CD4-positive, alpha-beta T cell (primary cell): ENCODE results near the gene ANGPTL2. TPM values are rescaled to one million over a fixed set of nuclear protein-coding genes. Genes with fewer than 3 reads are reported as not detected.

Source experiments
- ATAC-seq: fragments of 200-7000 bp; cut with Tn5 transposase; one replicate; pipeline ENCODE4 v1.10.0; 2022; ENCODE audit warnings: mild to moderate bottlenecking; ENCODE audit not compliant: poor library complexity
- CTCF ChIA-PET: fragments of 350-600 bp; sonication (Branson Sonifier 250); formaldehyde crosslinking; loops from one replicate; lab custom pipeline; 2021; ENCODE audit warnings: antibody characterized with exemption, inconsistent platforms; lab: Charles Lee
- POLR2A ChIA-PET: fragments of 350-600 bp; sonication (Branson Sonifier 250); formaldehyde crosslinking; loops from one replicate; lab custom pipeline; 2021; ENCODE audit warnings: antibody characterized with exemption, inconsistent platforms; lab: Charles Lee
- DNase-seq, 14 experiments: peaks; one replicate each; pipeline ENCODE4 v3.0.0-alpha.2; 2013 to 2020; ENCODE audit warnings: mixed read lengths in 2 of 14
- H3K27ac ChIP-seq, 2 donors: one replicate each; pipeline versions ENCODE4 v1.5.1 to v1.7.0; 2013; ENCODE audit warnings: low read length in 2 of 2, low read depth in 1 of 2, mild to moderate bottlenecking in 1 of 2
- H3K27me3 ChIP-seq, 2 experiments: 1 replicate in 1 of 2; 2 replicates in 1 of 2; pipeline versions ENCODE4 v1.6.1 to v1.7.0; 2013; ENCODE audit warnings: low read length in 2 of 2, control low read depth in 1 of 2, mild to moderate bottlenecking in 1 of 2, moderate library complexity in 1 of 2; ENCODE audit not compliant: insufficient read depth in 2 of 2, control insufficient read depth in 1 of 2
- H3K36me3 ChIP-seq: one replicate; pipeline ENCODE4 v1.6.1; 2013; ENCODE audit warnings: low read length, control low read depth; ENCODE audit not compliant: insufficient read depth
- H3K4me1 ChIP-seq: one replicate; pipeline ENCODE4 v1.6.1; 2013; ENCODE audit warnings: low read length, control low read depth; ENCODE audit not compliant: insufficient read depth
- H3K4me3 ChIP-seq: one replicate; pipeline ENCODE4 v1.5.1; 2013; ENCODE audit warnings: mild to moderate bottlenecking, low read length, moderate library complexity
- H3K9me3 ChIP-seq, 2 experiments: 1 replicate in 1 of 2; 2 replicates in 1 of 2; pipeline versions ENCODE4 v1.6.1 to v1.7.0; 2013; ENCODE audit warnings: low read length in 2 of 2, mild to moderate bottlenecking in 2 of 2, control low read depth in 1 of 2, moderate library complexity in 1 of 2; ENCODE audit not compliant: control insufficient read depth in 1 of 2, insufficient read depth in 1 of 2
- H3K27ac Mint-ChIP-seq: one replicate; pipeline ENCODE4 v1.8.0; 2020; ENCODE audit warnings: mixed read lengths
- H3K27me3 Mint-ChIP-seq: one replicate; pipeline ENCODE4 v1.8.0; 2021; ENCODE audit warnings: mixed read lengths
- H3K36me3 Mint-ChIP-seq: one replicate; pipeline ENCODE4 v1.8.0; 2021; ENCODE audit warnings: low read depth, mixed read lengths
- H3K4me1 Mint-ChIP-seq: one replicate; pipeline ENCODE4 v1.8.0; 2021; ENCODE audit warnings: low read depth, mixed read lengths
- H3K4me3 Mint-ChIP-seq: one replicate; pipeline ENCODE4 v1.8.0; 2020; ENCODE audit warnings: mild to moderate bottlenecking, mixed read lengths
- H3K9me3 Mint-ChIP-seq: one replicate; pipeline ENCODE4 v1.8.0; 2020; ENCODE audit warnings: mixed read lengths
- intact Hi-C, 2 experiments: fragments of 100-400 bp; cut with DNase I in 1 of 2; cut with micrococcal nuclease in 1 of 2; formaldehyde crosslinking; loops; one replicate each; pipeline versions ENCODE4 v1.15.1 to v1.9.0; 2023 to 2025; cut with DNase I, micrococcal nuclease
- total RNA-seq, 174 experiments: library from RNA in 2 of 174; stranded (reverse) in 2 of 174; gene quantifications; one replicate each; pipeline ENCODE4 v1.2.3 and lab custom pipeline; 2021 to 2026
- TF ChIP-seq, protein P1 (sequence below): fragments of 200-600 bp; IDR thresholded peaks from one replicate; pipeline ENCODE4 v1.8.0; 2022; ENCODE audit warnings: antibody characterized with exemption, mild to moderate bottlenecking

ANGPTL2 gene
- total RNA-seq, 2 experiments from 2014 or later = not detected

DNA sequence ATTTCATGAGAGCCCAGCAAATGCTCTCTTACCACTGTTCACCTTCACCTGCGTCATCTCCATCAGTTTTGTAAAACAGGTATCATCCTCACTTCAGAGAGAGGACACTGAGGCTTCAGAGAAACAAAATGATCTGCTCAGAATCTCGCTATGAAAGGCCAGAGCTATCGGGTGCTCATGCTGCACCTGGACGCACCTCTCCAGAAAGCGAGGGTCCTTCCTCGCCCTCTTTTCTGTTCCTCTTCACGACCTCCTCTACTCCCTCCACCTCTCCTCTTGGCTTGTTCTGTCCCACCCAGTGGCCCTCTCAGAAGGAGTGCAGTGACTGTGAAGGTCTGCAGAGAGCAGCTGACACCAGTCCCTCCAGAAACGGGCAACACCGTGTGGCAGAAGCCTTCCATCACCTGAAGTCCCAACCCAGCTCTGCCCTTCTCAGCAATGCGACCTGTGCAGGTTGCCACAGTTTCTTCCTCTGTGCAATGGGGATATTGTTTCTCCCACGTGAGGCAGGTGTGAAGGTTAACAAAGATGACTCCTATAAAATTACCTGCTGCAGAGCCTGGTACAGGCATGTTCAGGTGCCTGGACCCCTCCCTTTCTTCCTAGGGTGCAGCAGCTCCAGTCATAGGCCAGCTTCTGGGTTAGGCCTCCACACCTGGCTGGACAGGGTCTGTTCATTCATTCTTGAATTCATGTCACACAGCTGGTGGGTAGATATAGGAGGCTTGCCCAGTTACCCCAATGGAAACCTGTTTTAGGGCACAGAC, 45.3 kb upstream of the ANGPTL2 start:
- Mint-ChIP-seq H3K36me3 (no peaks in the 10 kb centered on the region), H3K4me1 (peaks cover 11% of the 10 kb centered on the region), H3K27me3 (no peaks in the 10 kb centered on the region), H3K4me3 (no peak overlapping the region), H3K9me3 (no peaks in the 10 kb centered on the region), H3K27ac (no peak overlapping the region)
- CTCF ChIA-PET = no interaction called here
- H3K27me3 ChIP-seq = no peaks in the 10 kb centered on the region
- no peak overlapping the region for H3K27ac ChIP-seq
- POLR2A ChIA-PET = no interaction called here
- intact Hi-C loops = no loop called here
- H3K4me1 ChIP-seq = no peaks in the 10 kb centered on the region
- no peak for DNase-seq
- no peak for ATAC-seq
- H3K9me3 ChIP-seq = no peaks in the 10 kb centered on the region
- H3K4me3 ChIP-seq = no peak overlapping the region
- TF ChIP-seq, protein P1, sequence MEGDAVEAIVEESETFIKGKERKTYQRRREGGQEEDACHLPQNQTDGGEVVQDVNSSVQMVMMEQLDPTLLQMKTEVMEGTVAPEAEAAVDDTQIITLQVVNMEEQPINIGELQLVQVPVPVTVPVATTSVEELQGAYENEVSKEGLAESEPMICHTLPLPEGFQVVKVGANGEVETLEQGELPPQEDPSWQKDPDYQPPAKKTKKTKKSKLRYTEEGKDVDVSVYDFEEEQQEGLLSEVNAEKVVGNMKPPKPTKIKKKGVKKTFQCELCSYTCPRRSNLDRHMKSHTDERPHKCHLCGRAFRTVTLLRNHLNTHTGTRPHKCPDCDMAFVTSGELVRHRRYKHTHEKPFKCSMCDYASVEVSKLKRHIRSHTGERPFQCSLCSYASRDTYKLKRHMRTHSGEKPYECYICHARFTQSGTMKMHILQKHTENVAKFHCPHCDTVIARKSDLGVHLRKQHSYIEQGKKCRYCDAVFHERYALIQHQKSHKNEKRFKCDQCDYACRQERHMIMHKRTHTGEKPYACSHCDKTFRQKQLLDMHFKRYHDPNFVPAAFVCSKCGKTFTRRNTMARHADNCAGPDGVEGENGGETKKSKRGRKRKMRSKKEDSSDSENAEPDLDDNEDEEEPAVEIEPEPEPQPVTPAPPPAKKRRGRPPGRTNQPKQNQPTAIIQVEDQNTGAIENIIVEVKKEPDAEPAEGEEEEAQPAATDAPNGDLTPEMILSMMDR = no peak
- no peaks in the 10 kb centered on the region for H3K36me3 ChIP-seq

DNA sequence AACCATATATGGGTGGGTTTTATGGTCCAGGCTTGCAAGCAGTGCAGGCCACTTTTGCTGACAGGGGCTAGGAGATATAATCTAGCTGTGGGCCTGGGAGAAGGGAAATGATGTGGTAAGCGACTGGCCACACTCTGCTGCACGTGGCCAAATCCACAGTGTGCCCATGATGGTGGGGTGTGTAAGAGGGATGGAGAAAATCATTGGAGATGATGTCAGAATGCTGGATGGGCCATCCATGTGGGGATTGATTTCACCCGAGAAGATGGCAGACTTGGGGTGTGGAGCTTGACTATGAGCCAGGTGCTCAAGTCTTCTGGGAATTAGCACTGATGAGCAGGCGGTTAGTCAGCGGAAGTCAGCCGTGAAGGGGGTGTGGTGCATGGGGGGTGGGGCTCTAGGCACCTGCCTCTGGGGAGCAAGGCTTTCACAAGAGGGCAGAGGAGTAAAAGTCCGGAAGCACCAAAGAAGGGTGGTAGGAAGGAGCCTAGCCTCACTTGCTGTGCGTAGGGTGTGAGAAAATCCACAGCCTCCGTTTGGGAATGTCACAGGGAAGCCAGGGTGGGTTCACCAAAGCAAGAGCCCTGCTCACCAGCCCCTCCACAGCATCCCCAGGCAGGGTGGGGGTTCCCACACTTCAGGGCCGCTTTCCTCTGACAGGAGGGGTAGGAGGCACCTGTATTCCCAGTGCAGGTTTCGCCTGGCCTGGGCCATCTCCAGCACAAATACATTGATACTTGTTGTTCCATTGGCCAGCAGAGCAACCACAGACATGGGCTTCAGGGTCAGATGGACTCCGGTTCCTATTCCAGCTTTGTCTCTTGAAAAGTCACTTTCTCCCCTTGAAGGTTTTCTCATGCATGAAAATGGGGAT, 44.5 kb upstream of the ANGPTL2 start:
- H3K27ac Mint-ChIP-seq = no peak overlapping the region
- ChIA-PET POLR2A (interaction anchor here (0.6 kb wide), 1 partner anchor 73 kb away, joined by 5 read pairs; no protein-coding TSS in a partner anchor), CTCF (no interaction called here)
- ATAC-seq (no peak), DNase-seq (peak in 2 of 14 experiments; percentile 11 to 23)
- Histone ChIP-seq H3K27me3 (no peaks in the 10 kb centered on the region), H3K27ac (no peak overlapping the region), H3K4me3 (no peak overlapping the region), H3K9me3 (no peaks in the 10 kb centered on the region), H3K4me1 (no peaks in the 10 kb centered on the region), H3K36me3 (no peaks in the 10 kb centered on the region)
- peaks cover 17% of the 10 kb centered on the region for H3K4me1 Mint-ChIP-seq
- intact Hi-C loops = no loop called here
- no peaks in the 10 kb centered on the region for H3K27me3 Mint-ChIP-seq
- H3K4me3 Mint-ChIP-seq = no peak overlapping the region
- no peaks in the 10 kb centered on the region for H3K9me3 Mint-ChIP-seq
- H3K36me3 Mint-ChIP-seq = no peaks in the 10 kb centered on the region
- TF ChIP-seq, protein P1 = no peak

DNA sequence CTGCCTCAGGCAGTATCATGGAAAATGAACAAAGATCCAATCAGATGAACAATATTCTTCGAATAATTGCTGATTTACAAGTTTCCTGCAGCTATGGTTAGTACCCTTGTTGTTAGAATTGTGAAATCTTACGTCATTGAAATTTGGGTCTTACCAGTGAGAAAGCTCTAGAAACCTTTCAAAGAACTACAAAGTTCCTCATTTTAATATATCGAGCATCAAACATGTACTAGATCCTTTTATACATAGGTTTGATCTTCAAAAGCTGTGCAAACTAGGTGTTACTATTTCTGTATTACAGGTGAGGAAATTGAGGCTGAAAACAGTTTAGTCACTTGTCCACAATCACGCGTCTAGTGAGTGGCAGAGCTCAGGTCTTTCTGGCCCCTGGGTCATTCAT, 43.7 kb upstream of the ANGPTL2 start:
- Histone ChIP-seq H3K27me3 (no peaks in the 10 kb centered on the region), H3K4me1 (no peaks in the 10 kb centered on the region), H3K27ac (no peak overlapping the region), H3K36me3 (no peaks in the 10 kb centered on the region), H3K4me3 (no peak overlapping the region), H3K9me3 (no peaks in the 10 kb centered on the region)
- POLR2A ChIA-PET = interaction anchor here (0.6 kb wide), 1 partner anchor 74 kb away, joined by 5 read pairs; no protein-coding TSS in a partner anchor
- TF ChIP-seq, protein P1 = no peak
- Mint-ChIP-seq H3K9me3 (no peaks in the 10 kb centered on the region), H3K36me3 (no peaks in the 10 kb centered on the region), H3K27me3 (no peaks in the 10 kb centered on the region), H3K4me1 (peaks cover 20% of the 10 kb centered on the region), H3K4me3 (no peak overlapping the region), H3K27ac (no peak overlapping the region)
- no peak for DNase-seq
- ATAC-seq = no peak
- CTCF ChIA-PET = no interaction called here
- intact Hi-C loops = no loop called here
